UCSD-AML1 (cell line): ENCODE data around the gene CCDC183.
A peak's percentile ranks its signal among the peaks of the same experiment; 100 is the strongest.
"Not testable (repeated sequence)": the region's sequence is repeated elsewhere in the genome, so short reads cannot be mapped to it uniquely, and the experiment has no call there.

Experiments
- DNase-seq: peaks from one replicate; lab custom pipeline; 2025; ENCODE audit not compliant: unreplicated experiment; lab: John Stamatoyannopoulos, UW

The CCDC183 gene

GRCh38 chr9:136837146-136837855 is 41.2 kb downstream of the CCDC183 start:
- DNase-seq = no peak

- DNase-seq = not testable (repeated sequence)
Observed at GRCh38 chr9:136837856-136838277, 41.7 kb downstream of the CCDC183 start.

- DNase-seq = no peak
Observed at GRCh38 chr9:136838314-136839228, 42.4 kb downstream of the CCDC183 start.

- DNase-seq = no peak
Observed at GRCh38 chr9:136839229-136840139, 43.3 kb downstream of the CCDC183 start.

GRCh38 chr9:136840140-136840876 is 44.2 kb downstream of the CCDC183 start:
- no peak for DNase-seq

- DNase-seq = peak; percentile 25
Observed at GRCh38 chr9:136840877-136841645, 44.9 kb downstream of the CCDC183 start.

GRCh38 chr9:136841646-136842379 is 45.7 kb downstream of the CCDC183 start:
- not testable (repeated sequence) for DNase-seq

GRCh38 chr9:136842380-136842948 is 46.3 kb downstream of the CCDC183 start, which contains the start of gene AJM1:
TSS of gene AJM1 (plus strand) at chr9:136842478. CDS start at chr9:136844415, 1,937 bp downstream.
- peak; percentile 80 for DNase-seq

- not testable (repeated sequence) for DNase-seq
Observed at GRCh38 chr9:136843159-136843800, 47.1 kb downstream of the CCDC183 start.

GRCh38 chr9:136843801-136844740 is 47.9 kb downstream of the CCDC183 start:
- peak; percentile 36 for DNase-seq

- DNase-seq = no peak
Observed at GRCh38 chr9:136844761-136845464, 48.8 kb downstream of the CCDC183 start.

- no peak for DNase-seq
Observed at GRCh38 chr9:136845465-136846260, 49.5 kb downstream of the CCDC183 start.

GRCh38 chr9:136846376-136847087 is 50.4 kb downstream of the CCDC183 start:
- DNase-seq = no peak

- peak; percentile 56 for DNase-seq
Observed at GRCh38 chr9:136847088-136847825, 51.1 kb downstream of the CCDC183 start.
